ENCODE results near the gene PTPN20.

PTPN20 gene

DNA sequence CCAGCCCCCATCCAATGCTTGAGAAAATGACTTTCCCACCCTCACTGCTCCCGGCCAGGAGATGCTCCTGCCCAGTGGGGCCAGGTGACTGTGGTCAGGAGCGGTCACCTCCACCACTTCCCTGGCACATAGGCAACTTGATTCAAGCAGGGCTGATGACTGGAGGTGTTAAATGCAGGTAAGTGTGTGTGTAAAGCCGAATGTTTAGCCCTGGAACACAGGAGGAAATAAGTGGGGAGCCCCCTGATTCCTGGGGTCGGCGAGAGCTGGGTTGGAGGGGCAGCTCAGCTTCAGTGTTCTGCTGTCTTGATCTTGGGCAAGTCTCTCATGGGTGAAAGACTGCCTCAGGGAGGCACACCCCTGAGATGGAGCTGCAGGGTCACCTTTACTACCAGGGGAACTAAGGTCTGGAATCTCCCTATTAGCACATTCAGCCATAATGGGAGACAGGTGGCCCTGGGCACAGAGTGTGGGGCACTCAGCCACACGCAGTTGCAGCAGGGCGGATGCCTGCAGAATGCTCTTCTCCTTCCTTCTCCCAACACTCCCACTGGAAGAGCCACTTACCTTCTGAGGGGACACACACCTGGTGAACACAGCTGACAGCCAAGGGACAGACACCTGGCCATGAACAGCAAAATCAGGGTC, 124.1 kb downstream of the PTPN20 start:
- TF ChIP-seq ZNF274 (IDR thresholded peaks at IDR 0.05; ENCODE audit: low read depth, low read length), result no peak
- no peak overlapping the region for H3K4me3 ChIP-seq (ENCODE audit: low read length)

GRCh38 chr10:47035819-47036337, 124.7 kb downstream of the PTPN20 start:
- no peak overlapping the region for H3K4me3 ChIP-seq (ENCODE audit: low read length)
- no peak for TF ChIP-seq ZNF274 (IDR thresholded peaks at IDR 0.05; ENCODE audit: low read depth, low read length)

DNA sequence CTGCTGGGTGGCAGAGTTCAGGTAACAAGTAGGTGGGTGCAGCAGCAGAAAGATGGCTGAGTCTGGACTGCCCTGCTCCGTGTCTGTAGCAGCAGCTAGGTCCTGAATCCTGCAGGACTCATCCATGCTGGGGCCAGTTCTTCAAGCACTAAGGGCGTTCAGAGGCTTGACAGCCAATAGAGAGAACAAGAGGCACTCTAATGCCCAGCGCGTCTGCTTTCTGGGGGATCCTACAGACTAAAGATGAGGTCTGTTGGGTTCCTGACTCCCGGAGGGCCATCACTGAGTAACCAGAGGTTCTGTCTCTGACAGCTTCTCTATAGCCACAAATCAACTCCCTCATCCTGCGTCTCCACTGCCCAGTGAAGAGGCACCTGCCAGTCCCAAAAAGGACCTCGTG, 125.5 kb downstream of the PTPN20 start:
- no peak overlapping the region for H3K4me3 ChIP-seq (ENCODE audit: low read length)
- TF ChIP-seq ZNF274 (IDR thresholded peaks at IDR 0.05; ENCODE audit: low read depth, low read length), result no peak

GRCh38 chr10:47037654-47038425, 126.6 kb downstream of the PTPN20 start:
- TF ChIP-seq ZNF274 (IDR thresholded peaks at IDR 0.05; ENCODE audit: low read depth, low read length), result no peak
- no peak overlapping the region for H3K4me3 ChIP-seq (ENCODE audit: low read length)

DNA sequence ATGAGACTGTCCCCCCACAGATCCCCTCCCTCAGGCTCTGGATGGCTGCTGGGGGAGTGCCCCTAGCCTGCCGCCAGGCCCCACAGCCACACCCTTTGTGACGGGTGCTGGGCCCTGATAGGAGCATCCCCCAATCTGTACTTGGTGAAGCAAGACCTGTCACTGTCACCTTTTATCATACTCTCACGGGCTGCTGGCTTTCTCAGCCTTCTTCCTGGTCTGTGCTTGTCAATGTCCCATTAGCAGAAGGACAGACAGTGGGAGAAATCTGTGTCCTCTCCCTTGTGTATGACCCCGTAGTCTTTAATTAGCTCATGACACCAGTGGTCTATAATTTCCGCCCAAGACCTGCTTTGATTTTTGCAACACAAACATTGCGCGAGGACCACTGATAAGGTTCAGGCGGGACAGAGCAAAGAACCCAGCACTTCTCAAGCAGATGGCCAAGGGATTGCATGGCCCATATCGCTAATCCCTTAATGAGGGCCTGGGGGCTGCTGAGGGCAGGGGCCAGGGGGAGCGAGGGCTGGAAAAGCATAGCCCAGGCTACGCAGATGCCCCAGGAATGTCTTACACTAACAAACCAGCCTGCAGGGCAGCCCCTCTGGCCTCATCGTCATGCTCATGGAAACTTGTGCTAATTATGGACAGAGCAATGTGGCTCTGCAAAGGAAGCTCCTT, 127.8 kb downstream of the PTPN20 start:
- H3K4me3 ChIP-seq (ENCODE audit: low read length), result no peak overlapping the region
- no peak for TF ChIP-seq ZNF274 (IDR thresholded peaks at IDR 0.05; ENCODE audit: low read depth, low read length)

DNA sequence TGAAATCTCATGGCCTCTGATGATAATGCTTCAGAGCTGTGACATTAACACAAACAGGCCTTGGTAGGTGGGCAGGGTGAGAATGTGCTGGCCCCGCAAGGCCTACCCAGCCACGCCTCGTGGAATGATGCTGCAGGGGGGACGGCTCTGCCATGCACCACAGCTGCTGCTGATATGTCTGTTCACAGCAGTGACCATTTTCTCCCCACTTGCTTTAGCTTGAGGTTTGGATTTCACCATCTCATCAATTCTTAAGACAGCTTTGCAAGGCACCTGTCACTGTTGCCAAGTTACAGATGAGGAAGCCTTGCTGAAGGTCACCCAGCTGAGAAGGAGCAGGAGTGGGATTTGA, 128.3 kb downstream of the PTPN20 start:
- H3K4me3 ChIP-seq (ENCODE audit: low read length), result no peak overlapping the region
- no peak for TF ChIP-seq ZNF274 (IDR thresholded peaks at IDR 0.05; ENCODE audit: low read depth, low read length)

DNA sequence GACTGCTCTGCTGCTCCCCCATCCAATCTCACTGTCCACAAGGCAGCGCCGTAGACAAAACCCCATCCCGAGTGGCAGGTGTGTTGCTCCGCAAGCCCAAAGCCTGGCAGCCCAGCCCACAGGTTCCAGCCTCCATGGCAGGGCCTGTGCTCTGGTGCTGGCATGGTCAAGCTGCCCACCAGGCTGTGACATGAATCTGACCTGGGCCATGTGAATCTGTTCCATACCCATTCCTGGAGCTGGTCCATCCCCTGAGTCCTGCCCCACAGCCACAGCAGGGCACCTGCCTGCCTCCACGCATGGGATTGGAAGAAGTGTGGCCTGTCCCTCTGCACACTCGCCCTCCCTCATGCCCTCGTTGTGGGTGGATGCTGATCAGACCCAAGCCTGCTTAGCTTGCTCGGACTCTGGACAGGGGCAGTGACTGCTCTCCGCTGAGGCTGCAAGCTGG, 128.8 kb downstream of the PTPN20 start:
- H3K4me3 ChIP-seq (ENCODE audit: low read length), result no peak overlapping the region
- TF ChIP-seq ZNF274 (IDR thresholded peaks at IDR 0.05; ENCODE audit: low read depth, low read length), result no peak

GRCh38 chr10:47040681-47041080, 129.5 kb downstream of the PTPN20 start:
- TF ChIP-seq ZNF274 (IDR thresholded peaks at IDR 0.05; ENCODE audit: low read depth, low read length), result no peak
- no peak overlapping the region for H3K4me3 ChIP-seq (ENCODE audit: low read length)

GRCh38 chr10:47041396-47042198, 130.4 kb downstream of the PTPN20 start:
- TF ChIP-seq ZNF274 (IDR thresholded peaks at IDR 0.05; ENCODE audit: low read depth, low read length), result no peak
- H3K4me3 ChIP-seq (ENCODE audit: low read length), result no peak overlapping the region

- TF ChIP-seq ZNF274 (IDR thresholded peaks at IDR 0.05; ENCODE audit: low read depth, low read length), result no peak
Observed at GRCh38 chr10:47042199-47042473, 130.9 kb downstream of the PTPN20 start.

GRCh38 chr10:47042780-47043750, 131.8 kb downstream of the PTPN20 start:
- TF ChIP-seq ZNF274 (IDR thresholded peaks at IDR 0.05; ENCODE audit: low read depth, low read length), result no peak
- no peak overlapping the region for H3K4me3 ChIP-seq (ENCODE audit: low read length)

More at GRCh38 chr10:47042199-47042473, 130.9 kb downstream of the PTPN20 start:
- H3K4me3 ChIP-seq (ENCODE audit: low read length), result no peak overlapping the region

- no peak for TF ChIP-seq ZNF274 (IDR thresholded peaks at IDR 0.05; ENCODE audit: low read depth, low read length)
- no peak overlapping the region for H3K4me3 ChIP-seq (ENCODE audit: low read length)
Observed at GRCh38 chr10:47043928-47044538, 132.8 kb downstream of the PTPN20 start.

GRCh38 chr10:47044741-47045140, 133.5 kb downstream of the PTPN20 start:
- H3K4me3 ChIP-seq (ENCODE audit: low read length), result no peak overlapping the region
- TF ChIP-seq ZNF274 (IDR thresholded peaks at IDR 0.05; ENCODE audit: low read depth, low read length), result no peak
